ENCODE results near the gene LRRN2.
"Not testable (repeated sequence)": the region's sequence is repeated elsewhere in the genome, so short reads cannot be mapped to it uniquely, and the experiment has no call there.

The LRRN2 gene

DNA sequence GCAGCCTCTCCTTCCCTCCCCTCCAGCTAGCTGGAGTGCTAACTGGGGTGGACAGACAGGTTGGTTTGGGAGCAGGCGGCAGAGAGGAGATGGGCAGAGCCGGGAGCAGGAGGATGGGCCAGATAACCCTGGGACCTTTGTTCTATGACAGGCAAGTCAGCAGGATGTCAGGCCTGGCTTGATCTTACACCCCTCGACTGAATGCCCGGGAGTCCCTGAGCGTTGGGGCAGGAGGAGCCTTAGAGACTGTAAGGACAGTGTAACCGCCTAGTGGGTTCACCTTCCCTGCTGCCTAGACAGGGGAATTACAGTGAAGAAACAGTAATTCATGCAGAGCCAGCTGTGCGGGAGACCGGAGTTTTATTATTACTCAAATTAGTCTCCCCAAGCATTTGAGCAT lies 109.1 kb downstream of the LRRN2 start:
- DNase-seq: no peak

- no peak for DNase-seq
Measured at GRCh38 chr1:204575221-204576190, 110.0 kb downstream of the LRRN2 start.

- DNase-seq: peak in 1 of 56 donors; percentile 2
Measured at GRCh38 chr1:204574865-204575163, 110.7 kb downstream of the LRRN2 start.

DNA sequence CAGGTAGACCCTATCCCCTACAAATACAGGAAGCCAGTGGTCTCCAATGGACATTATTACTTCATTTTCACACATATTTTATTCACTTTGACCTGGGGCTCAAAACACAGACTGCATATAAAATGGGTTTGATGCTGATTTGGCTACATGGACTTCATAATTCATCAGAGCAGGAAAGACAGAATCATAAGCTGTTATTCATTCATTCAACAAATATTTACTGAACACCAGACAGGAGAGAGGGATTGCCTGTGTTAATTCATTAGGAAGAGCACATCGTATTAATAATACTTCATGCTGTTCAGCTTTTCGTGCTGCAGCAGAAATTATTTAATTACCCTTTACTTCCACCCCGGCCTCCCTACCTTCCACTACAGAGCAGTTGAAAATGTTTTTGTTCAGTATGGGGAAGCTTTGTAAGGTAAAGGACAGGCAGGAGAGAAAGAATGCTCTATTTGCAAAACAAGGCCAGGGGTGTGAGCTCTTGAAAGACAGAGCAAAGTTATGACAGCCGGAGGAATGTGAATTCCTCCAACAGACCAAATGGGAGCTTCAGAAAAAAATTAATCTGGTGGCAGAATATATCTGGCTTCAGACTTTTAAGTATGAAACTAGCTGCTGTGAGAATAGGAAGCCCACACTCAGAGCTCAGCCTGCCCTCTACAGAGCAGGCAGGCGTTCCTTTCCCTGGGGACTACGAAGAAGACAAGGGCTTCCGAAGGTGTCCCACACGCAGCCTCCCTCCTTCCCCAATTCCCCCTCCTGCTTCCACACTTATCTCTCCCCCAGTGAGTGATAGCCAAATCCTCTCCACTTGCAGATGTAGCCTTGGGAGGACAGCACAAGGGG lies 111.3 kb downstream of the LRRN2 start:
- DNase-seq: no peak

DNA sequence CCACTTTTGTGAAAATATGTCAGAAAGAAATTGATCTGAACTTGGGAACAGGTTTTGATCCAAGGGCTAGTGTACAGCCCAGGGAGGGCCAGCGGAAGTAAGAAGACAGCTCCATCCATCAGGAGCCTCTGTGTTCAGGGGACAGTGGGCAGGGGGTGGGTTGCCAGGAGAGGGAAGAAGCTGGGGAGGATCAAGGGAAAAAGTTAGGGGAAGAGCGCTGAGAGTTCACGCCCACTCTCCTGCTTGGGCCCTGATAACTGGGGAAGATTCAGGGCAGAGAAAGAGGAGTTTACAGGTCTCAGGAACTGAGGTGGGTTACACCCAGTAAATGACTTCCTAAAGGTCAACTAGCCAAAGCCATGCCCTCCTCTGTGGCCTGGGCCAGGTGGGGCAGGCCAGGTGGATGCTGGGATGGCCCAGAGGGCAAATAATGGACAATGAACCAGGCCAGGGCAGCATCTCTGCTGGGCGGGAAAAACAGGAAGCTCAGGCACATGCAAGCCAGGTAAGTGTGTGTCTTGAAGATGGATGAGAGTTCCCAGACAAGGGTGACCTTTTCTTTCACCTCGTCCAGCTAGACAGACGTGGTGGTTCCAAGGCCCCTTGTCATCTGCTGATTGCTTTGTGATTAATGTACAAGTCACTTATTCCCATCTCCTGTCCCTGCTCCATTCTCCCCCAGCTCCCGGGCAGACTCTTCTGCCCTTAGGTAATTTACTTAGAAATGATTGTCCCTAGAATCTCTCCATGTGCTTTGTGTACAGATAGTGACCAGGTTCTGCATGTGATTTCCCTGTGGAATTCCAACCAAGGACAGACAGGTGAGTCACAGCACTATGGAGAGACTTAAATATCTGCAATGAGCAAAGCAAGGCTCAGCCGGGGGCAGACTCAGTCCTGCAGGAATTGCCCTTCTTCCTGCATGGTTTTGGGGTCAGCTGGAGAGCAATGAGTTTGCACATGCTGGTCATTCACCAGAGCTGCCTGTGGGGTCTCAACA lies 112.3 kb downstream of the LRRN2 start:
- no peak for DNase-seq

DNA sequence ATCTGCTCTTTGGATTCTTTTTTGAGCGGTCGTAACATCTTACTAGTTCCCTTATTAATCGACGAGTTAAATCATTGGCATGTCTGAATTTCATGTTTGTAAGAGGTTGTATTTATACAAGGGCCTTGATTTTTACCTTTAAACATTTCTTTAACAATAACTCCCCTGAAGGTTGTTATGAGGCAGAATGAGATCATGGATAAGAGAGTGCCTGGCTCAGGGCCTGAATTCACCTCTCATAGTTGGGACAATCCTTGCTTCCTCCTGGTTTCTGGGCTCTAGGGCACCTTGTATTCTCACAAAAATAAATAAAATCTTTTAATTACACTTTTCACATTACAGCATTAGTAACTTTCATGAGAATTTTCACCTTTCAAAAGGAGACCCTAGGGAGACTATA lies 113.9 kb downstream of the LRRN2 start:
- DNase-seq: no peak

DNA sequence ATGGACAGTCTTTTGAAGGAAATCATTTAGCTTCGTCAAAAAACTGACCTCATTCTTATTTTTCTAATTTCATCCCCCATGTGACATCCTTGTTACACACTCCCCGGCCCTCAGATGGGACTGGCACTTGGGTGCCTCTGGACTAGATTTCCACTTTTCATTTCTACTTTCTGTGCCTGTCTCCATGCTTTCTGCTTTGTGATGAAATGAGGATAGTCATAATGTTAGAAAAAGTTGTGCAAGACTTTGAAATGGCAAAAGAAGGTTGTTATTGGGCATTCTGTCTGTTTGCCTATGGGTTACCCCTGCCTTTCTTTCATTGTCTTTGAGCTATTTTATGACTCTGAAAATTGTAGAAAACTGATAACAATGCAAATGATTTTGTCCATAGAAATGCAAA lies 114.4 kb downstream of the LRRN2 start:
- DNase-seq: no peak

GRCh38 chr1:204570021-204570420 lies 115.5 kb downstream of the LRRN2 start:
- not testable (repeated sequence) for DNase-seq

DNA sequence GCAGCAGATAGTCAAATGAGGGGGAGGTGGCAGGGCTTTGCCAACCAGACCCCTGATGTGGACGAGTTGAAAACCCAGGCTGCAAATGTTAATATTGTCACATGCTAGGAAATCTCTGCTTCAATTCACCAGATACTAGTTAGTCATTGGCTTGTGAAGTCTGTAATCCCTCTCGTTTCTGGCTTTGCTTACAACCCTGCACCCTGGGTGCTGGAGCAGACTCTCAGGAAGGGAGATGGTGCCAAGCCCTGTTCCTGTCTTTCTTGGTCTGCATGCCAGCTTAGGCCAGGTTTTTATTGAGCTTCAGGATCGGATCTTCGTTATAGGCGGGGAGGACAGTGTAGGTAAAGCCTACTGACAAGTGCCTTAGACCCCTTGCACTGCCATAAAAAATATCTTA lies 116.1 kb downstream of the LRRN2 start:
- no peak for DNase-seq

DNA sequence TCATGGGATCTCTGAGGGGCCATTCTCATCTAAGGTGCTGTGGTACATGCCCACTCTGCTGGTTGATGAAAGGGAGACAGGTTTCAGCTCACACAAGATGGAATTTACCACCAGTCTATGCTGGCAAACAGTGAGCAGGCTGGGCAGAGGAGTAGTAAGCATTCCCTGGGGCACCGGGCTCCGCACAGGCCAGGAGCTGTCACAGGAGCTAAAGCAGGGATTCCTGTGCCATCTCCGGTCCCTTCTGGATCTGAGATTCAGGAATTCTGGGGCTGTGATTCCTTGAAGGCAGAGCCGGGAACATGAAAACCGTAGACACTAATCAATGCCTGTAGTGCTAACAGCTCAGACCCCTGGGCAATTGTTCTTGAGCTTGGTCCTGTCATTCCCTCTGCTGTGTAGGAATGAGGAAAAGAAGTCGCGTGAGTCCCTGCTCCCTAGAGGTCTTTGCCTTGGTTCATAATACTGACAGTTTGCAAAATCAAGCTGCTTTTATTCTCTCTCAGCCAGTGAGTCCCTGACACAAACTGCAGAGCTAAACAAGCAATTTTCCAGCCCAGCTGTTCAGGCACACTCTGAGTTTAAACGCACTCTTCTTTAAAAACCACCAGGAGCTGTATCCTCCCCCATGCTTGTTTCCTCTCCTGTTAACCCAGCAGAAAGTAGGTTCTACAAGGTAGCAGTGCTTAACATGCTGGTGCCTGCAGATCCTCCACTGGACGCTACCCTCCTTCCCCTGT lies 116.8 kb downstream of the LRRN2 start:
- no peak for DNase-seq
